Measurements from ENCODE around the gene PMFBP1. TPM values are rescaled to one million over a fixed set of nuclear protein-coding genes. Genes with fewer than 3 reads are reported as not detected.

Gene PMFBP1
- polyA plus RNA-seq, 1 donor from 2014 or later = 1.0 TPM

DNA sequence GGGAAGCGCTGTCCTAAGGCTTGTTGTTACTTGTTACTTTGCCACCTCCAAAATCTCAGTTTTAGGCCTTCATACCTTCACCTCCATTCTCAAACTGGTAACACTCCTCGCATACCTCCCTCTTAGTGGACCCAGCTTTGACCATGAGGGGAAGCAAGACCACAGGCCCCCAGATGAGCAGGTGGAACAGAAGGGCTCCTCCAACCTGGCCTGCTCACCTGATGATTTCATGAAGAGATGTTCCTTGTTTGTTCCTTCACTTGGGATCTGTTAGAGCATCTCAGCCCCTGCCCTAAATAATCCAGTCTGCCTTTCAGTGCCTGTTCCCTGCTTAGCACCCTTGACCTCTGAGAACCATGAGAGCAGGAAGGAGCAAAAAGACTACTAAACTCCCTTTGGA is 49.6 kb downstream of the PMFBP1 start:
- Histone ChIP-seq H3K79me2 (replicated peaks; ENCODE audit: insufficient read depth, low read length) (no peaks in the 10 kb centered on the region), H3K36me3 (ENCODE audit: insufficient read depth, low read length) (no peaks in the 10 kb centered on the region), H3K27ac (ENCODE audit: low read length) (no peak overlapping the region), H3F3A (ENCODE audit: insufficient read depth, low read length, poor library complexity, severe bottlenecking) (no peaks in the 10 kb centered on the region), H3K9me3 (ENCODE audit: low read length) (no peaks in the 10 kb centered on the region), H3K27me3 (ENCODE audit: insufficient read depth, low read depth, low read length) (no peaks in the 10 kb centered on the region), H3K4me2 (ENCODE audit: low read length) (no peak overlapping the region), H3K9me2 (ENCODE audit: insufficient read depth, low read length) (no peaks in the 10 kb centered on the region), H2AFZ (ENCODE audit: low read depth, low read length) (no peak overlapping the region), H3K9ac (ENCODE audit: low read length) (no peak overlapping the region), H4K20me1 (ENCODE audit: insufficient read depth) (no peaks in the 10 kb centered on the region), H3K4me3 (ENCODE audit: low read length) (no peak overlapping the region)
- TF ChIP-seq POLR2AphosphoS5 (IDR thresholded peaks at IDR 0.05) (no peak), RAD21 (conservative IDR thresholded peaks at IDR 0.05) (no peak), TAF1 (IDR thresholded peaks at IDR 0.05; ENCODE audit: low read depth) (no peak), SMC3 (conservative IDR thresholded peaks at IDR 0.05; ENCODE audit: poor library complexity) (no peak), EZH2 (IDR thresholded peaks at IDR 0.05; ENCODE audit: borderline replicate concordance, insufficient read depth, low read length, poor library complexity, severe bottlenecking) (no peak), MXI1 (conservative IDR thresholded peaks at IDR 0.05; ENCODE audit: poor library complexity, severe bottlenecking) (no peak)
- TF ChIP-seq, protein P1, sequence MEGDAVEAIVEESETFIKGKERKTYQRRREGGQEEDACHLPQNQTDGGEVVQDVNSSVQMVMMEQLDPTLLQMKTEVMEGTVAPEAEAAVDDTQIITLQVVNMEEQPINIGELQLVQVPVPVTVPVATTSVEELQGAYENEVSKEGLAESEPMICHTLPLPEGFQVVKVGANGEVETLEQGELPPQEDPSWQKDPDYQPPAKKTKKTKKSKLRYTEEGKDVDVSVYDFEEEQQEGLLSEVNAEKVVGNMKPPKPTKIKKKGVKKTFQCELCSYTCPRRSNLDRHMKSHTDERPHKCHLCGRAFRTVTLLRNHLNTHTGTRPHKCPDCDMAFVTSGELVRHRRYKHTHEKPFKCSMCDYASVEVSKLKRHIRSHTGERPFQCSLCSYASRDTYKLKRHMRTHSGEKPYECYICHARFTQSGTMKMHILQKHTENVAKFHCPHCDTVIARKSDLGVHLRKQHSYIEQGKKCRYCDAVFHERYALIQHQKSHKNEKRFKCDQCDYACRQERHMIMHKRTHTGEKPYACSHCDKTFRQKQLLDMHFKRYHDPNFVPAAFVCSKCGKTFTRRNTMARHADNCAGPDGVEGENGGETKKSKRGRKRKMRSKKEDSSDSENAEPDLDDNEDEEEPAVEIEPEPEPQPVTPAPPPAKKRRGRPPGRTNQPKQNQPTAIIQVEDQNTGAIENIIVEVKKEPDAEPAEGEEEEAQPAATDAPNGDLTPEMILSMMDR (IDR thresholded peaks at IDR 0.05; ENCODE audit: poor library complexity, severe bottlenecking) = no peak
- TF ChIP-seq, protein P2, sequence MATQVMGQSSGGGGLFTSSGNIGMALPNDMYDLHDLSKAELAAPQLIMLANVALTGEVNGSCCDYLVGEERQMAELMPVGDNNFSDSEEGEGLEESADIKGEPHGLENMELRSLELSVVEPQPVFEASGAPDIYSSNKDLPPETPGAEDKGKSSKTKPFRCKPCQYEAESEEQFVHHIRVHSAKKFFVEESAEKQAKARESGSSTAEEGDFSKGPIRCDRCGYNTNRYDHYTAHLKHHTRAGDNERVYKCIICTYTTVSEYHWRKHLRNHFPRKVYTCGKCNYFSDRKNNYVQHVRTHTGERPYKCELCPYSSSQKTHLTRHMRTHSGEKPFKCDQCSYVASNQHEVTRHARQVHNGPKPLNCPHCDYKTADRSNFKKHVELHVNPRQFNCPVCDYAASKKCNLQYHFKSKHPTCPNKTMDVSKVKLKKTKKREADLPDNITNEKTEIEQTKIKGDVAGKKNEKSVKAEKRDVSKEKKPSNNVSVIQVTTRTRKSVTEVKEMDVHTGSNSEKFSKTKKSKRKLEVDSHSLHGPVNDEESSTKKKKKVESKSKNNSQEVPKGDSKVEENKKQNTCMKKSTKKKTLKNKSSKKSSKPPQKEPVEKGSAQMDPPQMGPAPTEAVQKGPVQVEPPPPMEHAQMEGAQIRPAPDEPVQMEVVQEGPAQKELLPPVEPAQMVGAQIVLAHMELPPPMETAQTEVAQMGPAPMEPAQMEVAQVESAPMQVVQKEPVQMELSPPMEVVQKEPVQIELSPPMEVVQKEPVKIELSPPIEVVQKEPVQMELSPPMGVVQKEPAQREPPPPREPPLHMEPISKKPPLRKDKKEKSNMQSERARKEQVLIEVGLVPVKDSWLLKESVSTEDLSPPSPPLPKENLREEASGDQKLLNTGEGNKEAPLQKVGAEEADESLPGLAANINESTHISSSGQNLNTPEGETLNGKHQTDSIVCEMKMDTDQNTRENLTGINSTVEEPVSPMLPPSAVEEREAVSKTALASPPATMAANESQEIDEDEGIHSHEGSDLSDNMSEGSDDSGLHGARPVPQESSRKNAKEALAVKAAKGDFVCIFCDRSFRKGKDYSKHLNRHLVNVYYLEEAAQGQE (IDR thresholded peaks at IDR 0.05; ENCODE audit: borderline replicate concordance) = no peak

DNA sequence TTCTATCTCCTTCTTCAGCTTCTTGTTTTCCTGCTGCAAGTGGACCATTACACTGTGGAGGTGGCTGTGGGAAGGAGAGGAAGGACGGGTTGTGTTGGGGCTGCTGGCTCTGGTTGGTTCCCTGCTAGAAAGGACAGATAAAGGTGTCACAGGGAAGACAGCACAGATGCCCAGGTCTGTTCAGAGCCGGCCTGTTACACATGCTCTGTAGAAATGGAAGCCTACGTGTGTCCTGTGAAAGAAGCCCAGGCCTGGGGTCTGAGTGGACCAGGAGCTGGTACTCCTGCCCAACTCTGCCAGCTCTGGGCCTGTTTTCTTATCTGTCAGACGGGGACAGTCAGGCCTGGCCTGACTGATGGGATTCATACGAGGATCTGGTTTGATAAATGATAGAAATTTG is 51.9 kb downstream of the PMFBP1 start:
- Histone ChIP-seq H3K27ac (ENCODE audit: low read length) (no peak overlapping the region), H3K4me3 (ENCODE audit: low read length) (no peak overlapping the region), H3K9me3 (ENCODE audit: low read length) (no peaks in the 10 kb centered on the region), H3K9ac (ENCODE audit: low read length) (no peak overlapping the region), H3K79me2 (replicated peaks; ENCODE audit: insufficient read depth, low read length) (no peaks in the 10 kb centered on the region), H2AFZ (ENCODE audit: low read depth, low read length) (no peak overlapping the region), H3K4me2 (ENCODE audit: low read length) (no peak overlapping the region), H3K9me2 (ENCODE audit: insufficient read depth, low read length) (no peaks in the 10 kb centered on the region), H3K36me3 (ENCODE audit: insufficient read depth, low read length) (no peaks in the 10 kb centered on the region), H3K27me3 (ENCODE audit: insufficient read depth, low read depth, low read length) (no peaks in the 10 kb centered on the region), H4K20me1 (ENCODE audit: insufficient read depth) (no peaks in the 10 kb centered on the region), H3F3A (ENCODE audit: insufficient read depth, low read length, poor library complexity, severe bottlenecking) (no peaks in the 10 kb centered on the region)
- TF ChIP-seq RAD21 (conservative IDR thresholded peaks at IDR 0.05) (no peak), MXI1 (conservative IDR thresholded peaks at IDR 0.05; ENCODE audit: poor library complexity, severe bottlenecking) (no peak), SMC3 (conservative IDR thresholded peaks at IDR 0.05; ENCODE audit: poor library complexity) (no peak), EZH2 (IDR thresholded peaks at IDR 0.05; ENCODE audit: borderline replicate concordance, insufficient read depth, low read length, poor library complexity, severe bottlenecking) (no peak), EP300 (conservative IDR thresholded peaks at IDR 0.05; ENCODE audit: poor library complexity, severe bottlenecking) (no peak), TAF1 (IDR thresholded peaks at IDR 0.05; ENCODE audit: low read depth) (no peak)
- TF ChIP-seq, protein P2 (IDR thresholded peaks at IDR 0.05; ENCODE audit: borderline replicate concordance) = no peak
- TF ChIP-seq, protein P1 (IDR thresholded peaks at IDR 0.05; ENCODE audit: poor library complexity, severe bottlenecking) = no peak
